ENCODE measurements around the gene SLC6A18. TPM values are rescaled to one million over a fixed set of nuclear protein-coding genes. Genes with fewer than 3 reads are reported as not detected.

The SLC6A18 gene
- total RNA-seq, 4 donors from 2014 or later, result not detected

- no peaks in the 10 kb centered on the region for H3K36me3 ChIP-seq
- H3K9me3 ChIP-seq, result peaks cover 0 to 18% (median 0%) of the 10 kb centered on the region in 4 donors
- H3K27ac ChIP-seq, result no peak overlapping the region
- no peak for DNase-seq (ENCODE audit: low spot score in 2 of 2)
- H3K4me3 ChIP-seq, result no peak overlapping the region
- no peak for TF ChIP-seq POLR2A (IDR thresholded peaks at IDR 0.05)
- TF ChIP-seq, protein P1, sequence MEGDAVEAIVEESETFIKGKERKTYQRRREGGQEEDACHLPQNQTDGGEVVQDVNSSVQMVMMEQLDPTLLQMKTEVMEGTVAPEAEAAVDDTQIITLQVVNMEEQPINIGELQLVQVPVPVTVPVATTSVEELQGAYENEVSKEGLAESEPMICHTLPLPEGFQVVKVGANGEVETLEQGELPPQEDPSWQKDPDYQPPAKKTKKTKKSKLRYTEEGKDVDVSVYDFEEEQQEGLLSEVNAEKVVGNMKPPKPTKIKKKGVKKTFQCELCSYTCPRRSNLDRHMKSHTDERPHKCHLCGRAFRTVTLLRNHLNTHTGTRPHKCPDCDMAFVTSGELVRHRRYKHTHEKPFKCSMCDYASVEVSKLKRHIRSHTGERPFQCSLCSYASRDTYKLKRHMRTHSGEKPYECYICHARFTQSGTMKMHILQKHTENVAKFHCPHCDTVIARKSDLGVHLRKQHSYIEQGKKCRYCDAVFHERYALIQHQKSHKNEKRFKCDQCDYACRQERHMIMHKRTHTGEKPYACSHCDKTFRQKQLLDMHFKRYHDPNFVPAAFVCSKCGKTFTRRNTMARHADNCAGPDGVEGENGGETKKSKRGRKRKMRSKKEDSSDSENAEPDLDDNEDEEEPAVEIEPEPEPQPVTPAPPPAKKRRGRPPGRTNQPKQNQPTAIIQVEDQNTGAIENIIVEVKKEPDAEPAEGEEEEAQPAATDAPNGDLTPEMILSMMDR (IDR thresholded peaks at IDR 0.05), result no peak
- 88 to 89% methylated on average over 16 to 20 of the region's 20 CpGs for WGBS, 2 donors
- H3K27me3 ChIP-seq, result peaks cover 0 to 16% of the 10 kb centered on the region in 2 donors
- no peaks in the 10 kb centered on the region for H3K4me1 ChIP-seq
These were observed 12.9 kb upstream of the SLC6A18 start for GRCh38 chr5:1212271-1212670.

DNA sequence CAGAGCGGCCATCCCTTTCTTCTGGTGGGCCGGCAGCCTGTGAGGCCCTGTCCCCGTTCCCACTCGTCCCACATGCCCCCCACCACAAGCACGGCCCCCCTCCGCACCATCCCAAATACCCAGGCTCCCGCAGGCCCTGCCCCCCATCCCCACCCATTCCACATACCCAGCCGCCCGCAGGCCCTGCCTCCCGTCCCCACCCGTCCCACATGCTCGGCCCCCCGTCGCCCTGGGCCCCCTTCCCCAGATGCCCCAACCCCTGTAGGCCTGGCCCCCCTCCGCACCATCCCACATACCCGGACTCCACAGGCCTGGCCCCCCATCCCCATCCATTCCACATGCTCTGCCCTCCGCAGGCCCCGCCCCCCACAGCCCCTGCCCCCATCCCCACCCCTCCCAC lies 12.3 kb upstream of the SLC6A18 start:
- peaks cover 0 to 18% (median 0%) of the 10 kb centered on the region in 4 donors for H3K9me3 ChIP-seq
- H3K36me3 ChIP-seq, result no peaks in the 10 kb centered on the region
- TF ChIP-seq POLR2A (IDR thresholded peaks at IDR 0.05) (no peak), EP300 (IDR thresholded peaks at IDR 0.05) (no peak)
- TF ChIP-seq, protein P1 (IDR thresholded peaks at IDR 0.05), result no peak
- H3K27ac ChIP-seq, result no peak overlapping the region
- H3K27me3 ChIP-seq, result peaks cover 0 to 11% of the 10 kb centered on the region in 2 donors
- WGBS, 2 donors, result 90% methylated on average over 18 of the region's 18 CpGs
- no peak for DNase-seq (ENCODE audit: low spot score in 2 of 2)
- H3K4me1 ChIP-seq, result no peaks in the 10 kb centered on the region
- H3K4me3 ChIP-seq, result no peak overlapping the region

DNA sequence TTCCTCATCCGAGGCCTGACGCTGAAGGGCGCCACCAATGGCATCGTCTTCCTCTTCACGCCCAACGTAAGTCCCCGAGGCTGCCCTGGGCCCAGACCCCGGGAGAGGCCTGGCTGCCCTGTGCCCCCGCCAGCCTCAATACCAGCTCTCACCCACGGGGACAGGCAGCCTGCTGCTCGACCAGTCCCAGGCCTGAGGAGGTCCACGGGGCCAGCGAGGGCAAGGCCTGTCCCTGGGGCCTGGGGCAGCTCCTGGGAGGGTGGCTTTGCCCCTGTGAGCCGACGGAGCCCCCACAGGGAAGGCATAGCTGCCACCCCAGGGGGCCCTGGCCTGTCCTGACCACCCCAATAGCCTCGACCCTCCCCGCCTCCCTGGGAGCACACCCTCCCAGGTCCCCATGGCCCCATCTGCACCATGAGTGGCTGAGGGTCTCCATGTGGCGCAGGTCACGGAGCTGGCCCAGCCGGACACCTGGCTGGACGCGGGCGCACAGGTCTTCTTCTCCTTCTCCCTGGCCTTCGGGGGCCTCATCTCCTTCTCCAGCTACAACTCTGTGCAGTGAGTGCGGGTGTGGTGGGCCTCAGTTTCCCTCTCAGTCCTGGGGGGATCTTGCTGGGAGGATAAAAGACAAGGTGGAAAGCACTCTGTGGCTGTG lies 11.5 kb upstream of the SLC6A18 start:
- Histone ChIP-seq H3K27ac (no peak overlapping the region), H3K27me3 (peaks cover 0 to 6% of the 10 kb centered on the region in 2 donors), H3K4me1 (no peaks in the 10 kb centered on the region), H3K9me3 (peaks cover 0 to 18% (median 0%) of the 10 kb centered on the region in 4 donors), H3K36me3 (no peaks in the 10 kb centered on the region), H3K4me3 (no peak overlapping the region)
- DNase-seq (ENCODE audit: low spot score in 2 of 2), result no peak
- TF ChIP-seq EP300 (IDR thresholded peaks at IDR 0.05) (no peak), POLR2A (IDR thresholded peaks at IDR 0.05) (no peak)
- TF ChIP-seq, protein P1 (IDR thresholded peaks at IDR 0.05), result no peak
- WGBS, 2 donors, result 83 to 88% methylated on average over 21 to 25 of the region's 25 CpGs

DNA sequence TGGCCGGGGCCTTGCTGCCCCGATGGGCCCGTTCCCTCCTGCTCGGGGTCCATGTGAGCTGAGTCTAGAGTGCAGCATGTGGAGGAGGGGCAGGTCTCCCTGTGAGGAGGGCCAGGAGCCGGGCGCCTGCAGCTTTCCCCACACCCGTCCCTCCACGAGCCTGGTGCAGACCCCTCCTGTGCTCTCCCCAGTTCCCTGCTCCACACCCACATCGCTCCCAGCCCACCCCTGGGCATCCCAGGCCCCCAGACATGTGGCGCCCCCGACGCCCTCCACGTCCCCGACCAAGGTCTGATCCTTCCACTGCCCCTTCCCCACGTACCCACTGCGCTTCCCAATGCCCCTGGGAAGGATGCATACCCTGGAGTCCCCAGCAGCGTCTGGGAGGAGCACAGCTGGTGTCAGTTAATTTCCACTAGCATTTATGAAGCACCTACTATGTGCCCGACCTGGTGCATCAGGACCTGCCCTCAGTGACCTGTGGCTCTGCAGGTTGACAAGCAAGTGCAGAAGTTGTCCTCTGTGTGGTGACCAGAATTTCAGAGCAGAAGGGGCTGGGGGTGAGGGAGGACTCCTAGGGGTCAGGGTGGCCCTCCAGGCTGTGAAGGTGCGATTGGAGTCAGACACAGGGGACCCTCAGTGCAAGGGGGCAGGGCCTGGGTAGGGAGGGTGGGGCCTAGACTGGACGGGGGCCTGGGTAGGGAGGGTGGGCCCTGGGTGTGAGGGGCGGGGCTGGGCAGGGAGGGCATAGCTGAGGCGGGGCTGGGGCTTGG lies 10.8 kb upstream of the SLC6A18 start:
- TF ChIP-seq POLR2A (IDR thresholded peaks at IDR 0.05) (no peak), EP300 (IDR thresholded peaks at IDR 0.05) (no peak)
- TF ChIP-seq, protein P1 (IDR thresholded peaks at IDR 0.05), result no peak
- Histone ChIP-seq H3K4me3 (no peak overlapping the region), H3K27me3 (peaks cover 0 to 6% of the 10 kb centered on the region in 2 donors), H3K27ac (no peak overlapping the region), H3K9me3 (peaks cover 0 to 18% (median 0%) of the 10 kb centered on the region in 4 donors), H3K36me3 (no peaks in the 10 kb centered on the region), H3K4me1 (no peaks in the 10 kb centered on the region)
- DNase-seq (ENCODE audit: low spot score in 2 of 2), result no peak
- 71% methylated on average over 22 of the region's 22 CpGs for WGBS, 2 donors

DNA sequence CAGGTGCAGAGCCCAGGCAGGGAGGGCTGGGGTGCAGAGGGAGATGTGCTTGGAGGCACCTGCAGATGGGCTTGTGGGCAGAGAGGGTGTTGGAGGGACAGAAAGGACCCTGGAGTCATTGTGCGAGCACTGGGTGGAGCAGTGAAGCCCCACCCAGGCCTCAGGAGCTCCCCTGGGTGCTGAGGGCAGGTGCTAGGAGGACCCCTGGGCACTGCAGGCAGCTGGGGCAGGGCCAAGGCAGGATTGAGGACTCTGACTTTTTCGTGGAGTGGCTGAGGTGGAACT lies 10.3 kb upstream of the SLC6A18 start:
- 69 to 79% methylated on average over 2 of the region's 2 CpGs for WGBS, 2 donors
- Histone ChIP-seq H3K27me3 (peaks cover 0 to 4% of the 10 kb centered on the region in 2 donors), H3K9me3 (peaks cover 0 to 18% (median 0%) of the 10 kb centered on the region in 4 donors), H3K4me3 (no peak overlapping the region), H3K36me3 (no peaks in the 10 kb centered on the region), H3K4me1 (no peaks in the 10 kb centered on the region), H3K27ac (no peak overlapping the region)
- DNase-seq (ENCODE audit: low spot score in 2 of 2), result no peak
- TF ChIP-seq EP300 (IDR thresholded peaks at IDR 0.05) (no peak), POLR2A (IDR thresholded peaks at IDR 0.05) (no peak)
- TF ChIP-seq, protein P1 (IDR thresholded peaks at IDR 0.05), result no peak

Measured in tibial nerve (tissue), 4 donors.